Measurements from ENCODE around the gene DEDD2. TPM values are rescaled to one million over a fixed set of nuclear protein-coding genes. Genes with fewer than 3 reads are reported as not detected.

DEDD2 gene
- total RNA-seq, 2 experiments from 2014 or later, result 35.8 to 40.7 TPM

- no peak for ATAC-seq
- peak overlapping the region; percentile 49 for H3K27ac Mint-ChIP-seq
- peaks cover 2% of the 10 kb centered on the region for H3K9me3 Mint-ChIP-seq (ENCODE audit: low read depth)
- H3K36me3 Mint-ChIP-seq, result peaks cover 49% of the 10 kb centered on the region
- no peak overlapping the region for H3K4me3 Mint-ChIP-seq
- peaks cover 69% of the 10 kb centered on the region for H3K4me1 Mint-ChIP-seq
- CTCF ChIA-PET, result interaction anchor here (1.0 to 7.3 kb wide), 2 partner anchors 9 to 10 kb away, joined by 3 to 75 read pairs; no protein-coding TSS in a partner anchor
- H3K27me3 Mint-ChIP-seq, result no peaks in the 10 kb centered on the region
- DNase-seq, result no peak
Observed at GRCh38 chr19:42196011-42197001, 21.2 kb downstream of the DEDD2 start.

GRCh38 chr19:42193706-42194105, 23.8 kb downstream of the DEDD2 start:
- H3K4me3 Mint-ChIP-seq, result no peak overlapping the region
- H3K9me3 Mint-ChIP-seq (ENCODE audit: low read depth), result peaks cover 2% of the 10 kb centered on the region
- DNase-seq, result no peak
- no peaks in the 10 kb centered on the region for H3K27me3 Mint-ChIP-seq
- H3K27ac Mint-ChIP-seq, result no peak overlapping the region
- ATAC-seq, result no peak
- peaks cover 61% of the 10 kb centered on the region for H3K4me1 Mint-ChIP-seq
- CTCF ChIA-PET, result no interaction called here
- peaks cover 36% of the 10 kb centered on the region for H3K36me3 Mint-ChIP-seq

DNA sequence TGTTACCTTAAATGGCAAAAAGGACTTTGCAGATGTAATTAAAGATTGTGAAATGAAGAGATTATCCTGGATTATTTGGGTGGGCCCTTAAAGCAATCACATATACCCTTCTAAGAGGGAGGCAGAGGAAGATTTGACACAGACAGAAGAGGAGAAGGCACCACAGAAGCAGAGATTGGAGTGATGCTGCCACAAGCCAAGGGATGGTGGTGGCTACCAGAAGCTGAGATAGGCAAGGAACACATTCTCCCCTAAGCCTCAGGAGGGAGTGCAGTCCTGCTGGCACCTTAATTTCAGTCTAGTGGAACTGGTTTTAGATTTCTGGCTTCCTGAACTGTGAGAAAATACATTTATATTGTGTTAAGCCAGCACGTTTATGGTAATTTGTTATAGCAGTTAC, 24.2 kb downstream of the DEDD2 start:
- H3K9me3 Mint-ChIP-seq (ENCODE audit: low read depth), result peaks cover 2% of the 10 kb centered on the region
- no peak overlapping the region for H3K27ac Mint-ChIP-seq
- H3K27me3 Mint-ChIP-seq, result no peaks in the 10 kb centered on the region
- no peak for ATAC-seq
- H3K4me1 Mint-ChIP-seq, result peaks cover 59% of the 10 kb centered on the region
- H3K4me3 Mint-ChIP-seq, result no peak overlapping the region
- peaks cover 33% of the 10 kb centered on the region for H3K36me3 Mint-ChIP-seq
- DNase-seq, result no peak
- CTCF ChIA-PET, result interaction anchor here (1.2 kb wide), 1 partner anchor 9 kb away, joined by 6 read pairs; no protein-coding TSS in a partner anchor

- ATAC-seq, result peak; percentile 58
- no peaks in the 10 kb centered on the region for H3K27me3 Mint-ChIP-seq
- H3K4me3 Mint-ChIP-seq, result no peak overlapping the region
- H3K27ac Mint-ChIP-seq, result no peak overlapping the region
- H3K4me1 Mint-ChIP-seq, result peaks cover 46% of the 10 kb centered on the region
- peaks cover 2% of the 10 kb centered on the region for H3K9me3 Mint-ChIP-seq (ENCODE audit: low read depth)
- peaks cover 24% of the 10 kb centered on the region for H3K36me3 Mint-ChIP-seq
- CTCF ChIA-PET, result interaction anchor here (0.8 to 1.6 kb wide), 4 partner anchors 8 to 88 kb away, joined by 3 to 6 read pairs (median 4); no protein-coding TSS in a partner anchor
- DNase-seq, result no peak
Observed at GRCh38 chr19:42191855-42192254, 25.6 kb downstream of the DEDD2 start.

- H3K36me3 Mint-ChIP-seq, result peaks cover 19% of the 10 kb centered on the region
- H3K9me3 Mint-ChIP-seq (ENCODE audit: low read depth), result peaks cover 2% of the 10 kb centered on the region
- no peak for DNase-seq
- H3K27me3 Mint-ChIP-seq, result no peaks in the 10 kb centered on the region
- no peak overlapping the region for H3K4me3 Mint-ChIP-seq
- H3K27ac Mint-ChIP-seq, result peak overlapping the region; percentile 58
- peaks cover 46% of the 10 kb centered on the region for H3K4me1 Mint-ChIP-seq
- CTCF ChIA-PET, result interaction anchor here (0.8 to 1.6 kb wide), 4 partner anchors 9 to 88 kb away, joined by 3 to 6 read pairs (median 4); no protein-coding TSS in a partner anchor
- peak; percentile 31 for ATAC-seq
Observed at GRCh38 chr19:42191330-42191729, 26.1 kb downstream of the DEDD2 start.

DNA sequence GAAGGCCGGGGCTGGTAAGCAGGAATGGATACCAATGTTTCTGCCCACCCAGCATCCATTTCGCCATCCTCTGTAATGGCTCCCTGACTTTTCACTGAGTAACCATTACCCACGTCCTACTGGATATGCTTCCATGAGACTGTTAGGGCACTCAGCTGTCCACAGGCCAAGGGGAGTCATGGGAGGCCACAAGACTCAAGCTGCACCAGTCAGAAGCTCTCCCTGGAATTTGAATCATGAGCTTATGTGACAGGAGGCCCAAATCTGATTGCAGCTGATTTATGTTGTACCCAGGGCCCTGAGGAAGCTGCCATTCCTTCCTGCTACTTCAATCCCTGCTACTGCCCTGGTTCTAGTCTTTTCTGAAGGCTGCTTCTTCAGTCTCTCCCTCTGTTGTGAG, 28.3 kb downstream of the DEDD2 start:
- peaks cover 59% of the 10 kb centered on the region for H3K4me1 Mint-ChIP-seq
- DNase-seq (no peak), ATAC-seq (no peak)
- no peaks in the 10 kb centered on the region for H3K27me3 Mint-ChIP-seq
- H3K36me3 Mint-ChIP-seq, result peaks cover 12% of the 10 kb centered on the region
- no peak overlapping the region for H3K27ac Mint-ChIP-seq
- CTCF ChIA-PET, result interaction anchor here (1.0 to 7.3 kb wide), 4 partner anchors 9 to 81 kb away, joined by 3 to 75 read pairs (median 4); no protein-coding TSS in a partner anchor
- H3K9me3 Mint-ChIP-seq (ENCODE audit: low read depth), result peaks cover 2% of the 10 kb centered on the region
- H3K4me3 Mint-ChIP-seq, result no peak overlapping the region

DNA sequence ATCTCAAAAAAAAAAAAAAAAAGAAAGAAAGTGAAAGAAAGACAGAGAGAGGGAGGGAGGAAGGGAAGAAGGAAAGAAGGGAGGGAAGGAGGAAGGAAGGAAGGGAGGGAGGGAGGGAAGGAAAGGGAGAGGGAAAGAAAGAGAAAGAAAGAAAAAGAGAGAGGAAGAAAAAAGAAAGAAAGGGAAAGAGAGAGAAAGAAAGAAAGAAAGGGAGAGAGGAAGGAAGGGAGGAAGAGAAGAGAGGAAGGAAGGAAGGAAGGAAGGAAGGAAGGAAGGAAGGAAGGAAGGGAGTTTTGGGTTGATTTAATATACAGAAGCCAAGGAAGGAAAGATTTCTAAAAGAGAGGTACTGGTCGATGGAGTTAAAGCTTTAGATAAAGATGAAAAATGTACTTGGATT, 28.8 kb downstream of the DEDD2 start:
- DNase-seq (no peak), ATAC-seq (no peak)
- Mint-ChIP-seq H3K36me3 (peaks cover 9% of the 10 kb centered on the region), H3K4me1 (peaks cover 59% of the 10 kb centered on the region), H3K27me3 (no peaks in the 10 kb centered on the region), H3K4me3 (no peak overlapping the region), H3K27ac (no peak overlapping the region), H3K9me3 (ENCODE audit: low read depth) (peaks cover 2% of the 10 kb centered on the region)
- CTCF ChIA-PET, result interaction anchor here (1.0 to 7.3 kb wide), 4 partner anchors 8 to 80 kb away, joined by 3 to 75 read pairs (median 4); no protein-coding TSS in a partner anchor

DNA sequence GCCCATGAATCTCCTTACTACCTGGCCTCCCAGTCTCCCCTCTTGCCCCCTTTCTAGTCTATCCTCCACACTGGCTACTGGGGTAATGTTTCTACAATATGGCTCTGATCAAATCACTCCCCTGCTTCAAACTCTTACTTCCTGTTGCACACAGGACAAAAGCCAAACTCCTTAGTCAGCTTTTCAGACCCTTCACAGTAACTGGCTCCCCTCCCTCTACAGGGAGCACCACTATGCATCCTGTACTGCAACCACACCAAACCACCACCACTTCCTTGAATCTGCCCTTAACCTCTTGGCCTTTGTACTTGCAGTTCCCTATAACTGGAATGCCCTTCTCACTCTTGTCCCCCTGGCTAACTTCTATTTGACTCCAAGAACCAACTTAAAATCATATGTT, 32.2 kb downstream of the DEDD2 start:
- Mint-ChIP-seq H3K27me3 (no peaks in the 10 kb centered on the region), H3K36me3 (no peaks in the 10 kb centered on the region), H3K27ac (peak overlapping the region; percentile 87), H3K4me3 (peak overlapping the region; percentile 47), H3K4me1 (peaks cover 43% of the 10 kb centered on the region), H3K9me3 (ENCODE audit: low read depth) (no peaks in the 10 kb centered on the region)
- CTCF ChIA-PET, result interaction anchor here (0.9 to 7.8 kb wide), 19 partner anchors 9 to 102 kb away, joined by 3 to 79 read pairs (median 4); partner anchors contain the start of genes DEDD2, GSK3A, POU2F2 and ZNF526
- peak; percentile 81 for ATAC-seq
- peak; percentile 81 for DNase-seq

GRCh38 chr19:42184401-42184861, 33.0 kb downstream of the DEDD2 start:
- Mint-ChIP-seq H3K9me3 (ENCODE audit: low read depth) (no peaks in the 10 kb centered on the region), H3K27ac (peak overlapping the region; percentile 87), H3K4me3 (peak overlapping the region; percentile 5), H3K4me1 (peaks cover 39% of the 10 kb centered on the region), H3K27me3 (peaks cover 8% of the 10 kb centered on the region), H3K36me3 (no peaks in the 10 kb centered on the region)
- CTCF ChIA-PET, result interaction anchor here (0.7 to 7.8 kb wide), 23 partner anchors 8 to 173 kb away, joined by 3 to 79 read pairs (median 4); partner anchors contain the start of genes DEDD2, GSK3A, POU2F2 and ZNF526
- ATAC-seq (peak; percentile 78), DNase-seq (peak; percentile 81)

GRCh38 chr19:42178791-42179674, 38.4 kb downstream of the DEDD2 start:
- Mint-ChIP-seq H3K9me3 (ENCODE audit: low read depth) (no peaks in the 10 kb centered on the region), H3K4me1 (peaks cover 17% of the 10 kb centered on the region), H3K27ac (no peak overlapping the region), H3K4me3 (no peak overlapping the region), H3K27me3 (peaks cover 28% of the 10 kb centered on the region), H3K36me3 (no peaks in the 10 kb centered on the region)
- DNase-seq, result no peak
- CTCF ChIA-PET, result no interaction called here
- no peak for ATAC-seq

DNA sequence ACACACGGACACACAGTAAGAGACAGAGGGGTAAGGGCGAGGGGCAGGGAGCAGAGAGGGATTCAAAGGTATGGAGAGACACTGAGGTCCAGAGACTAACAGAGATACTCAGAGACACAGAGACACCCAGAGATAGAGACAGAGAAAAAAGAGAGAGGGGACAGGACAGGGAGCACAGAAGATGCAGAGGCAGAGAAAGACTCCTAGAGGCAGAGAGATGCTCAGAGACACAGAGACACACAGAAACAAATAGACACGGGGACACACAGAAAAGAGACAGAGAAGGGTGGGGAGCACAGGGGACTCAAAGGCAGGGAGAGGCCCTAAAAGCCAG, 39.8 kb downstream of the DEDD2 start:
- no peaks in the 10 kb centered on the region for H3K36me3 Mint-ChIP-seq
- H3K4me3 Mint-ChIP-seq, result no peak overlapping the region
- DNase-seq (no peak), ATAC-seq (no peak)
- CTCF ChIA-PET, result interaction anchor here (0.6 to 3.5 kb wide), 8 partner anchors 12 to 262 kb away, joined by 3 to 29 read pairs (median 12); partner anchors contain the start of gene POU2F2
- peaks cover 9% of the 10 kb centered on the region for H3K4me1 Mint-ChIP-seq
- H3K27me3 Mint-ChIP-seq, result peaks cover 31% of the 10 kb centered on the region
- no peak overlapping the region for H3K27ac Mint-ChIP-seq
- no peaks in the 10 kb centered on the region for H3K9me3 Mint-ChIP-seq (ENCODE audit: low read depth)

DNA sequence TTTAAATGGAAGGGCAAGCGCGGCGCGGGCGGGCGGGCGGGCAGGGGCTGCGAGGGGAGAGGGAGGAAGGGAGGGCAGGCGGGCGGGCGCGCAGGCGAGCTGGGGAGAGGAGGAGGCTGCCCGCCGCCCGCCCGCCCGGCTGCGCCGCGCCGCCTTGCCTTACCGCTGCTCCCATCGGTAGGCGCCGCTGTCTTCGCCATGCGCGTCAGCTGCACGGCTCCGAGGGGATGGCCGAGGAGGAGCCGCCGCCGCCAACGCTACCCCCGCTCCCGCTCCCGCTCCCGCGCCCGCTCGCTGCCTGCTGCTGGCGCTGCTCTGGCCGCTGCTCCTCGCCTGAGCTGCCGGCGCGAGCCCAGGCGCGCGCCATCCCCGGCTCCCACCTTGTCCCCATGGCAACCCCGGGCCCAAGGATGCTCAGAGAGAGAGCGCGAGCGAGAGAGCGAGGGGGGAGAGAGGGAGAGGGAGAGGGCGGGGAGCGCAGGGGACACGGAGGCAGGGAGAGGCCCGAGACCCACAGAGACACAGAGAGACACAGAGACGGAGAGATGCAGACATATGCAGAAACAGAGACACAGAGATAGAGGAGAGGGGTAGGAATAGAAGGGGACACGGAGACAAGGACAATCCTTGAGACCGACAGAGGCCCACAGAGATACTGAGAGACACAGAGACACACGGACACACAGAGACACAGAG, 40.3 kb downstream of the DEDD2 start:
- H3K27me3 Mint-ChIP-seq, result peaks cover 31% of the 10 kb centered on the region
- DNase-seq (peak; percentile 80), ATAC-seq (peak; percentile 94)
- CTCF ChIA-PET, result interaction anchor here (0.6 to 3.5 kb wide), 21 partner anchors 8 to 263 kb away, joined by 3 to 29 read pairs (median 5); partner anchors contain the start of genes GSK3A and POU2F2
- H3K4me3 Mint-ChIP-seq, result no peak overlapping the region
- no peak overlapping the region for H3K27ac Mint-ChIP-seq
- no peaks in the 10 kb centered on the region for H3K36me3 Mint-ChIP-seq
- H3K4me1 Mint-ChIP-seq, result peaks cover 9% of the 10 kb centered on the region
- H3K9me3 Mint-ChIP-seq (ENCODE audit: low read depth), result no peaks in the 10 kb centered on the region

Data from activated CD8-positive, alpha-beta memory T cell treated with anti-CD3 and anti-CD28 coated beads, Interleukin-2, amount 10 ng/mL, durations not matched to agents 7 days and 5 days (primary cell).